HG02884 (cell line): Measurements from ENCODE around the gene C14orf132.
"Not testable (repeated sequence)": the region's sequence is repeated elsewhere in the genome, so short reads cannot be mapped to it uniquely, and the experiment has no call there.

Source experiments
- ATAC-seq: cut with Tn5 transposase; IDR thresholded peaks from one replicate; pipeline ENCODE4 v1.9.1; 2021; ENCODE audit warnings: mild to moderate bottlenecking, moderate library complexity; ENCODE audit not compliant: unreplicated experiment

The C14orf132 gene

DNA sequence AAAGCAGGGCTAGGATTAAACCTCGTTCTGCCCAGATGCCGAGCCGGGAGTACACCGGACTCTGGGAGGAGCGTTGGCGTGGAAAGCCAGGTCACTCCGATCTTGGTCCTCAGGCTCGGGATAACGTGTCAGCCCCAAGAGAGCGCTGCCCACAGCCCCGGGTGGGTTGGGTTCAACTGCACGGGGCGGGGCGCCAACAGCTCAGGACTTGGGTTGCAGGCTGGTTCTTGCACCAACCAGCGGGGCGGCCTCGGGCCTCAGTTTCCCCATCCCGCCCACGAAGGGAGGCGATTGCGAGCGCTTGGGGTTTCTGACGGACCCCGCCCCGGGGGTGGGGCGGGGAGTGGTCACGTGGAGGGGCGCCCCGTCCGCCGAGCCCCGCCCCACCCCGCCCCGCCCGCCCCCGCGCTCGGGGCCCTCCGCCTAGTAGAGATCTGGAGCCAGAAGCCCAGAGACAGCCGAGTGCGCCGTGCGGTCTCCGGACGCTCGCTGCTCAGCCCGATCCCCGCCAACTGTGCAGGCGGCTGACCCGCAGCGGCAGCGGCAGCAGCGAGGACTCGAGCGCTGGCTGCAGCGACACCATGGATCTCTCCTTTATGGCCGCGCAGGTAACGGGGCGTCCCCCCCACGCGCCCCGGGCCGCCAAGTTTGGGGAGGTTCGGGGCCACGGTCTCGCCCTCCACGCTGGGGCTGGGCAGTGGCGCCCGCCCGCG lies at the start of gene C14orf132:
C14orf132 (plus strand) TSS at position 443 of the 713 bp plus-strand sequence; CDS start at position 582, 139 bp downstream.
- no peak for ATAC-seq

DNA sequence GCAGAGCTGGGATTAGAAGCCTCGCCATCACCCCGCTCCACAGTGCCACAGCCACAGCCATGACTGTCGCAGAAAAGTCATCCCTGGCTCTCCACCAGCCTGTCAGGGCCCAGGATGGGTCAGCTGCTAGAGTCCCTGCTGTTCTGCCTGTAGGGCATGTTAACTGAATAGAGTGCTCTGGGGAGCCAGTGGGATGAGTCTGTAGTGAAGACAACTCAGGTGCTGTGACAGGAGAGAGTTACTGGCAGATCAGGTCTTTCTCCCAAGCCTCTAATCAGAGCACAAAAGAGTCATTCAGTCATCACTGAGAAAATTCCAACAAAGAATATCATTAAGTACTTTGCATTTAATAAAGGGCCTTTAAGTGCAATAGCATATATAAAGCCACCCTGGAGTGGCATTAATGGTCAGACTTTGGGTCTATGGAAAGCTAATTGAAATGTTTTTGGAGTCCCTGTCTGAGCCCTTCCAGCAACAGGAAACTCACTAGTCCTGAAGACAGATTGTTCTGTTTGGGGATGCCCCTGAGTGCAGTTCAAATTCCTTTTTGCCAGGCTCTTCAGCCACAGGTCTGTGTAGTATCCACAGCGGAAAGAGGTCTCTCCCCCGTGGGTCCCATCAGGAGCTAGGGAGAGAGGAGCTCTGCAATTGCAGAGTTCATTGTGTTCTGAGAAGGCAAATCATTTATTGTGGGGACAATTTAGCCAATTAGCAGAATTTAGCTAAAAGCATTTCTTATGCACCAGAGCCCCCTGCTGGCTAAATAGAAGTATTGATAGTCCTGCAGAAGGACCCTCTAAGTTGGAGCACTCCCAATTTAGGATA lies 45.2 kb upstream of the C14orf132 start:
- ATAC-seq, result no peak

DNA sequence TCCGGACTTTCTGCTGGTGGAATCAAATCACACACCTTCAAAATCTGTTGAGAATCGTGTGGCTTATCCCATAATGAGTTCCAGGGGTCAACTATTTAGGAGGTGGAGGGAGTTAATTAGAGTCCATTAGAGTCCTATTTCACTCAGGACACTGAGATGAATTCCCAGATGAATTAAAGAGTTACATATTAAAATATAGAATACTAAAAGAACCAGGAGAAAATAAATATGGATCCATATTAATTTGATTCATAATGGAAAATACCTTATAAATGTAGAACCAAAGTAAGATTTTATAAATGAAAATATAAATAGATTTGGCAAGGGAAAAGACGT lies 44.6 kb upstream of the C14orf132 start:
- ATAC-seq, result no peak

DNA sequence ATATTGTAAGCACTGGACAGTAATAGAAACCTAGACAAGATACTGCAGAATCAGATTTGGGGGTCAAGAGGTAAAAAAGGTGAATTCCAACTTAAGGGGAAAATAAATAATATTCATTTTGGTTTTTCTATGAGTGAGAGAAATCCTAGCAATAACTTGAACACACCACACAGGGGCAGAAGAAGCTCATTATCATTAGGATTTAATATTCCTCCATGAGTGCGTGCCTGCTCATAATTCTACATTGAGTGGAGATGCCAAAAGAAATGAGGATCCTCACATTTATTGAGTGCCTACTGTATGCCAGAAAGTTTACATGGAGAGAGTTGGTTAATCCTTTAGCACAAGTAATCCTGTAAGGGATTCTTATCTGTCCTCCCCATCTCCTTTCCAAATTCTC lies 40.5 kb upstream of the C14orf132 start:
- no peak for ATAC-seq

DNA sequence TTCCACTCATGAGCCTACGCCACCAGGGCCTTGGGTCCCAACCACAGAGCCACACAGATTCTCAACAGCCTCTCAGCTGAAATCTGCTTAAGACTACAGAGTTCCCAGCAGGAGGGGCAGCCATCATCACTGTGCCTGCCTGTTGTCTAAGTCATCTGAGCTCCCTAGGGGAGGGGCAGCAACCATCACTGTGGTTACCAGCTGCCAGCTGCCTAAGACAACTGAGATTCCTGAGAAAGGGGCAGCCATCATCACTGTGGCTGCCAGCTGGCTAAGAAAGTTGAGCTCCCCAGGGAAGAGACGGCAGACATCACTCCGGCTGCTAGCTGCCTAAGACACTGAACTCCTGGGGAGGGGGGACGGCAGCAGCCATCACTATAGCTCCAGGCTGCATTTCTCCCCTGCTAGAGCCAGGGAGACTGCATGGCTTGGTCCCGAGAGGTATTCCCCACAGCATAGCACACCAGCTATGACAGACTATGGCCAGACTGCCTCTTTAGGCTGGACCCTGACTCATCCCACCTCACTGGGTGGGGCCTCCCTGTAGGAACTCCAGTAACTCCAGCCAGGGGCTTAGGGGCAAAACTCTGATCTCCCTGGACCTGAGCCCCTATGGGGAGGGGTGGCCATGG lies 37.2 kb upstream of the C14orf132 start:
- no peak for ATAC-seq

DNA sequence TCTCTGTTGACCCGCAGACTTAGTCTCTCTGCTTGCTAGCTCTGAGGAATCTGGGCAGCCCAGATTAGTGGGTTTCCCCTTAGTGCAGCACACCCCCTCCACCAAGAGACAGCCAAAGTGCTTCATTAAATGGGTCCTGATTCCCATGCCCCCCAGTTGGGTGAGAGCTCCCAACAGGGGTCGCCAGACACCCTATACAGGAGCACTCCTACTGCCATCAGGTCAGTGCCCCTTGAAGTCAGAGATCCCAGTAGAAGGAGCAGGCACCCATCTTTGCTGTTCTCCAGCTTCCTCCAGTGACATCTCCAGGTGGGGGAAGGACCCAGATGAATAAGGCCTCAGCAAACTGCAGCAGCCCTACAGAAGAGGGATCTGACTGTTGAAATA lies 36.7 kb upstream of the C14orf132 start:
- no peak for ATAC-seq

DNA sequence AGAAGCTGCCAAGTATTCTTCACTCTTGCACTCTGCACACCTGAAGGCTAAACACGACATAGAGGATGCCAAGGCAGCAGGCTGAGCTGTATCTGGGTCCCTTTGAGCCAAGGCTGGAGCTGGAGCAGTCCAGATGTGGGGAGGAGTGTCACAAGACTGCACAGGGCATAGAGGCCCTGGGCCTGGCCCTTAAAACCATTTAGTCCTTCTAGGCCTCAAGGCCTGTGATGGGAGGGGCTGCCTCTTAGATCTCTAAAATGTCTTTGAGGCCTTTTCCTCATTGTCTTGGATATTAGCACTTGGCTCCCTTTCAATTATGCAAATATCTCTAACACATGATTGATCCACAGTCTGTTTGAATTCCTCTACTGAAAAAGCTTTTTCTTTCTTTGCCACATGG lies 28.0 kb upstream of the C14orf132 start:
- ATAC-seq, result no peak

DNA sequence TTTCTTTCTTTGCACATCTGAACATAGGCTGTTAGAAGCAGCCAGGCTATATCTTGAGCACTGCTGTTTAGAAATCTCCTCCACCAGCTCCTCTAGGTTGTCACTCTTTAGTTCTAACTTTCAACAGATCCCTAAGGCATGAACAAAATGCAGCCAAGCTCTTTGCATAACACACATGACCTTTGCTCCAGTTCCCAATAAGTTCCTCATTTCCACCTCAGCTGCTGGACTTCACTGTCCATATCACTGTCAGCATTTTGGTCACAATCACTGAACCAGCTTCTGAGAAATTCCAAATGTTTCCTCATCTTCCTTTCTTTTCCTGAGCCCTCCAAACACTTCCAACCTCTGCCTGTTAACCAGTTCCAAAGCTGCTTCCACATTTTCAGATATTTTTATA lies 27.6 kb upstream of the C14orf132 start:
- ATAC-seq, result no peak

DNA sequence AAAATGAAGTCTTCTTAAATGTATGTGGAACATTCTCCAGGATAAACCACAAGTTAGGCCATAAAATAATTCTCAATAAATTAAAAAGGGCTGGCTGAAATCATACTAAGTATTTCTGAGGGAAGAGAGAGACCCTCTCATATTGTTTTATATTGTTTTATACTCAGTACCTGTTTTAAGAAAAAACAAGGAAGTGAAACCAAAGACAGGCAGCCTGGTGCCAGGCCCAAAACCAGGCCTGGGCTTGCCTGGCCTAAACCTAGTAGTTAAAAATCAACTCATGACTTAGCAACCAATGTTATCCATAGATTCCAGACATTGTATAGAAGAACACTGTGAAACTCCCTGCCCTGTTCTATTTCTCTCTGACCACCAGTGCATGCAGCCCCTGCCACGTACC lies 26.4 kb upstream of the C14orf132 start:
- not testable (repeated sequence) for ATAC-seq

DNA sequence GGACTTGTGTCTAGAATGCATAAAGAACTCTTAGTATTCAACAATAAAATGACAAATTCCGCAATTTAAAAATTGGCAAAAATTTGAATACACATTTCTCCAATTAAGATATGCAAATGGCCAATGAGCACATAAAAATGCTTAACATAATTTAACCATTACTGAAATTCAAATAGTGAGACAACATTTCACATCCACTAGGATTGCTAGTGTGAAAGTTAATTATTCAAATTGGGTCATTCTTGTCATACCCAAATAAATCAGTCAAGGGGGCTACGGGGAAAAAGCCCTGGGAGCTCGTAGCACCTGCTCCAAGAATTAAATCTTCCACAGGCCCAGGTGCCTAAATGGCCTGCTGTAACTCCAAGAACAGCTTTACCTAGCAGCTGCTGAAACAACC lies 25.0 kb upstream of the C14orf132 start:
- ATAC-seq, result no peak

DNA sequence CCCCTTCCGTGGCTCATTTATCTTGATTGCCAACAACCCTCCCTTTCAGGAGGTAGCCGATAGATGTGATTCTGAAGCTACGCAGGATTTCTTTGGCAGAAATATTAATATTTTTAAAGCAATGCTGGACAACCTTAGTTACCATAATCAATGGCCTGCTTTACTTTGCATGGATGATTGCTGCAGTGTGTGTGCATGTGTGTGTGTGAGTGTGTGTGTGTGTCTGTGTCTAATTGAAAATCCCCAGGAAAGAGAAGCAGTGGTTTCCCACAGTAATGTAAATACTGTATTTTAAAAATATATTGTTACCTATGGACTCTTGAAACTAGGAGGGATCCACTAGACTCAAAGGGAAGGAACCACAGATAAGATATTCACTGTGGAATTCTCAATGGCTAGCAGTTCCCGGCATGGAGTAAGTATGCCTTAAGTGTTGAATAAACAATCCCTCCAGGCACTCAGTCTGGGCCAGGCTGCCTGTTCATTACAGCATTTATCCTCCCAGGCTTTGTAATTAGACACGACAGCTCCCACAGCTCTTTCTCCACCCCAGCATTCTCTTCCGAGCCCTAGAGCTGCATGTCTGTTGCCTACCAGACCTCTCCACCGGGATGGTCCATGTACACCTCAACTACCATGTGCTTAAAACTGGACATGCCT lies 22.5 kb upstream of the C14orf132 start:
- no peak for ATAC-seq

DNA sequence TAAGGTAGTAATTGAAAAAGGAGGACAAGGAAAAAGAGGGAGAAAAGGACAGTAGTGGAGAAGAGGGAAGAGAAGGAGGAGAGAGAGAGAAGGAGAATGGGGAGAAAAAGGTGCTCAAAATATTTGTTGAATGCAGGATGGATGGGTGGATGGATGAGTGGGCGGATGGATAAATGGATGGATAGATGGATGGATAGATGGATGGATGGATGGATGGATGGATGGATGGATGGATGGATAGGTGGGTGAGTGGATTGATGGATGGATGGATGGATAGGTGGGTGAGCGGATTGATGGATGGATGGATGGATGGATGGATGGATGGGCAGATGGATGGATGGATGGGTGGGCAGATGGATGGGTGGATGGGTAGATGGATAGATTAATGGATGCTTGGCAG lies 21.3 kb upstream of the C14orf132 start:
- ATAC-seq, result no peak

DNA sequence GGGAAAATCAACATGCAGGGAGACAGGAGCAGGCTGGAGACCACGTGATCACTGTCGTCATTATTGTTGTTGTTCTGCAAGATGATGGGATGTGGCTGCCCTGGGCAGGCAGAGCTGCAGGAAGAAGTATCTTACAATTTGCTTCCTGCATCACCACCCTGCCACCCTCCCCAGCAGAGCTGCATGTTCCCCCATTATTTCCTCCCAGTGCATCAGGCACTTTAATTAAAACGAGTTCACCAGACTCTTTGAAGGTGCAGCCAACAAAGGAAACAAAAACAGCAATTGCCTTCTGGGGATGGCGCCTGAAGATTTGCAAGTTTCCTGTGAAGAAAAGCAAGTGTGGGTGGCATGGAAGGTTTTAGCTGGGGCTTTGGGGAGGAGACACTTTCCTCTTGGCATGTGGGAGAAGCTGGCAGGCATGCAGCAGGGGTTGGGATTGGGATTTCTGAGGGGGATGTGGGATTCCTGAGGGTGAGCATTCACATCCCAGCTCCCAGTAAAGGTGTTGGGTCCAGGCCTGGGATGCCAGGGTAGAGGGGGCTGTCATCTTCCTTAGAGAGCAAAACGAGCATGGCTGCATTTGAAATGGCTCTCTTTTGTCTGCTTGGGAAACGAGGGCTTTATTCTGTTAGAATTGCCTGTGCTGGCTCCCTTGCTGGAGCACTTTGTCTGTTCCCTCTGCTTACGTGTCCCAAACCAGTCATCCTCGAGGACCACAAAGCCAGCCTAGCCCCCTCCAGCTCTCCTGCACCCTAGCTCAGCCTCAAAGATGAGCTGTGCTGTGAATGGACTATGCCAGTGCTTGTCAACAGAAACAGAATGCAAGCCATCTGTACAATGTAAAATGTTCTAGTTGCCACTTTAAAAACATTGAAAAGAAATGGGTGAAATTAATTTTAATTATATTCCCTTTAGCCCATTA lies 11.5 kb upstream of the C14orf132 start:
- no peak for ATAC-seq

DNA sequence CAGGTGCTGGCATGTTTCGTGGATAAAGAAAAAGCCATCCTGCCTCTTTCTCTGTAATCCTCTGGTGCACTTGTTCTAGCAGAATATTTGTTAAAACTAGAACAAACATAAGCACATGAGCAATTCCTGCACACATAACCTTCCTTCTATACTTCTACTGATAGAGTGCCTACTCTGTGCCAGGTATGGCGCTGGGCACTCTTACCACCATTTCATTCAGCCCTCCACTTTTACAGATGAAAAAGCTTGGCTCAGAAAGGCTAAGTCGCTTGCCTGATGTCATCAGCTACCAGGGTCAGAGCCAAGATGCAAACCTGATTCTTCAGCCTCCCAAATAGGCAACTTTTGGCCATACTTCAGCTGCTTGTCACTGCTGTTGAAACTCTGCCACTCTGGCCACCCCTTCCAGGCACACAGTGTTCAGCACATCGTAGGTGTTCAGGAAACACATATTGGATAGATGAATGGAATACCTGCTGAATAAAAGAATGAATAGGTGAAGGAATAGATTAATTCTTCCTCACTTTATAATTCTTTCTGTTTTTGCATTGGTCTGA lies 10.0 kb upstream of the C14orf132 start:
- no peak for ATAC-seq

DNA sequence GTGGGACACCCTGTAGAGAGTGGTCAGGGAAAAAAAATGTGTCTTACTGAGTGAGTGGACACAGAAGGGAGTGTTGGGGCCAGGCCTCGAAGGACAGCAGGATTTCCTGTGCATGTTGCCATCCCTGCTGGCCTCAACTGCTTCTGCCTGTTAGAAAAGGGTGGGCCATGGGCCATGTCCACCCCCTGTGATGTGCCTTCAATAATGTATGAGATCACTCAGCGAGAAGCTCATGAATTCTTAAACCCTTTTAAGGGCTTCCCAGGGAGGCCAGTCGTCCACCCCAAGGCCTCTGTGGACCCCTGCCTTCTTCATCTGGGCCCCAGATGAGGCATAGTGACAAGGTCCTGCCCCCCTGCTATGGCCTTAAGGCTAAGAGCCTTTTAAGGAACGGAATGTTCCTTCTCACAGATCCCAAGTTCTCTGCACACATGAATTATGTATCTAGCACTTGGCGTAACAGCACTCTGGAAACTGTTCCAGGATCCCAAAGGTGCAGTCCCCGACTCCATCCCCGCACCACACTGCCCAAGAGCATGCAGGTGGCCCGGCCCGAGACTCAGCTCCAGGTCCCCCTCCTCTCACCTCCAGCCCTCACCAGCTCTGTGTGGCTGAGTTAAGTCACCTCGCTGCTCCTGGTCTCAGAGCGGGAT lies 8.9 kb upstream of the C14orf132 start:
- no peak for ATAC-seq

DNA sequence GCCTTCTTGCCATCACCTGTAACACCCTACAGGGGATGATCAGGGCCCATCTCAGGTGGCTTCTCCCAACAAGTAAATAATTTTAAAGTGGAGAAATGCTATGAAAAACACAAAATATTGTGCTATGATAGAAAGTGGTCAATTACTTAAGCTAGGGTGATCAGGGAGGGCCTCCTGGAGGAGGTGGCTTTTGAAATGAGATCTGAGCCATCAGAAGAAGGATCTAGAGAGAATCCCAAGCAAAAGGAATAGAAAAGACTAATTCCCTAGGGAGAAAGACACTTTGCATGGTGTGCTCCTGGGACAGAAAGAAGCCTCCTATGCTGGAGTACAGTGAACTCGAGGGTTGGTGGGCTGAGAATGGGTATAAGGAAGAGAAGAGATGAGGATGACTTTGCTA lies 7.5 kb upstream of the C14orf132 start:
- no peak for ATAC-seq

DNA sequence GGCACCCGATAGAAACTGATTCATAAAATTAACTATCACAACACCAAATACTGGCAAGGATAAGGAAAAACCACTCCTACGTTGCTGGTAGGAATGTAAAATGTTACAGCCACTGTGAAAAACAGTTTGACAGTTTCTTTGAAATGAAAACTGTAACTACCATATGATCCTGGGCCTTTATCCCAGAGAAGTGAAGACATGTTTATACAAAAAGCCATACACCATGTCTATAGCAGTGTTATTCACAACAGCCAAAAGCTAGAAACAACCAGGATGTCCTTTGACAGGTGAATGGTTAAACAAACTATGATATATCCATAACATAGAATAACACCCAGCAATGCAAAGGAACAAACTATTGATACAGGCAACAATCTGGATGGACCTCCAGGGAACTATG lies 3.7 kb upstream of the C14orf132 start:
- no peak for ATAC-seq

DNA sequence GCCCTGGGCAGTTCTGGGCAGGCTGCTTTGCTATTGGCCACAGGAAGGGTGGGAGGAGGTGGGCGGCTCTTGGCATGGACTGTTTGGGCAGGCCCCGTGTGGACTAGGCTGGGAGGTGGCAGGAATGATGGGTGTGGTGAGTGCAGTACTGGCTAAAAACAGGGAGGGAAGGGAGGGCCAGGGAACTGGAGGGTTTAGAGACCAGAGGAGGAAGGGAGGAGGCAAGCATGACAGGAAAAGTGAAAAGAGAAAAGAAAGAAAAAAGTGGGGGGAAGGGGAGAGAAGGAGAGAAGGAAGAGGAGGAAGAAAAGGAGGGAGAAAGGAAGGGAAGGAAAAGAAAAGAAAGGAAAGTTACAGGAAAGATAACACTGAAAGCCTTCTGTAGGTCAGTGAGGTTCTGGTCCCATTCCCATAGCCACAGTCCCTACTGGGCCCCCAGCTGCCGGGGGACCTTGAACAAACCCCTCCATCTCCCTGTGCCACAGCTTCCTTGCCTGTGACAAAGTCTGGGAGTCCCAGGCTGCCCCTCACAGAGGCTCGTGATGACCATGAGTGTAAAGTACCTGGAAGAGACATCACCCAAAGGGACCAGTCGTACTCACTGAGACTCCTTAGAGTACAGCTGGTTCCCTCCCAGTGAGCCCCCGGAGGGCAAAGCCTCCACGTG lies 1.1 kb upstream of the C14orf132 start:
- ATAC-seq, result no peak

DNA sequence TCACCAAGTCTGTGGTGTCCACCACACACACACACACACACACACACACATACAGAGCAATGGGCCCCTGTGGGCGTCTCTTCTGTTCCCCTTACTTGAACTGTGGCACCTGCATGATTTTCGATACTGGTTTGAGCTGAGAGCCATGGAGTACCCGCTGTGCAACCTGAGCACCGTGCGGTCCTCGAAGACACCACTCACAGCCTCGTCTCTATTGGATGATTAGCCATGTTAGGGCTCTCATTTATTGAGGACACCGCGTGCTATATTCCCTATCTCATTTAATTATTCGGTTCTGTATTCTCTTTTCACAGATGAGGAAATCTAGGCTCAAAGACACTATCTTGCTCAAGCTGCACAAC lies 623 bp upstream of the C14orf132 start:
- no peak for ATAC-seq
